Endothelial cell of umbilical vein (primary cell): ENCODE measurements around the gene SIVA1. TPM values are rescaled to one million over a fixed set of nuclear protein-coding genes. Genes with fewer than 3 reads are reported as not detected.

ENCODE experiments used
- BruUV-seq: library from RNA; stranded (reverse); fragments of 400-500 nt; replicated peaks from 2 replicates; lab custom pipeline; 2021; lab: Mats Ljungman, UMichigan
- CTCF ChIA-PET: fragments of 300-600, 350-600 bp; sonication (Branson Sonifier 250); formaldehyde crosslinking; loops from one replicate; lab custom pipeline; 2021; ENCODE audit warnings: antibody characterized with exemption, inconsistent platforms; lab: Charles Lee
- POLR2A ChIA-PET: fragments of 300-600, 350-600 bp; sonication (Branson Sonifier 250); formaldehyde crosslinking; loops from one replicate; lab custom pipeline; 2021; ENCODE audit warnings: antibody characterized with exemption, inconsistent platforms; lab: Charles Lee
- DNase-seq: peaks from one replicate; pipeline ENCODE4 v3.0.0-alpha.2; 2011; ENCODE audit warnings: low read depth, low spot score
- FAIRE-seq: peaks from 2 replicates; lab custom pipeline; 2011; peaks lifted over from hg19 to GRCh38; lab: Jason Lieb, UNC
- H2AFZ ChIP-seq: 2 replicates; pipeline ENCODE4 v1.6.0; 2012; ENCODE audit warnings: low read depth, low read length, control low read depth, inconsistent platforms
- H3K27ac ChIP-seq: 2 replicates; pipeline ENCODE4 v1.5.1; 2011; ENCODE audit warnings: low read depth, mild to moderate bottlenecking, control low read depth, low read length, moderate library complexity; ENCODE audit not compliant: insufficient read depth
- H3K27me3 ChIP-seq, 2 experiments: 2 replicates each; pipeline versions ENCODE4 v1.6.0 to v1.6.1; 2011; ENCODE audit warnings: low read length in 2 of 2, mixed read lengths in 1 of 2; ENCODE audit not compliant: control insufficient read depth in 2 of 2, insufficient read depth in 2 of 2
- H3K36me3 ChIP-seq, 2 experiments: 2 replicates in 1 of 2; 3 replicates in 1 of 2; pipeline ENCODE4 v1.5.1; 2011; ENCODE audit warnings: low read length in 2 of 2, mild to moderate bottlenecking in 1 of 2, moderate library complexity in 1 of 2; ENCODE audit not compliant: control insufficient read depth in 2 of 2, insufficient read depth in 2 of 2; ENCODE audit errors: extremely low read depth in 1 of 2
- H3K4me1 ChIP-seq: 3 replicates; pipeline ENCODE4 v1.5.1; 2011; ENCODE audit warnings: mild to moderate bottlenecking, low read length; ENCODE audit not compliant: control insufficient read depth, insufficient read depth; ENCODE audit errors: extremely low read depth
- H3K4me2 ChIP-seq: 2 replicates; pipeline ENCODE4 v1.6.1; 2011; ENCODE audit warnings: low read length, control low read depth, mixed read lengths; ENCODE audit not compliant: insufficient read depth
- H3K4me3 ChIP-seq, 3 experiments: fragments of 200-600 bp in 1 of 3; sonication (generic), shearing (Covaris generic) in 1 of 3; replicated peaks in 1 of 3; 2 replicates each; pipeline ENCODE4 v1.5.1; 2011 to 2016; ENCODE audit warnings: control low read depth in 3 of 3, low read length in 3 of 3, mild to moderate bottlenecking in 2 of 3, inconsistent platforms in 1 of 3, low read depth in 1 of 3, moderate library complexity in 1 of 3; ENCODE audit not compliant: insufficient read depth in 1 of 3
- H3K79me2 ChIP-seq: 2 replicates; pipeline ENCODE4 v1.6.0; 2012; ENCODE audit warnings: low read length, inconsistent platforms; ENCODE audit not compliant: control insufficient read depth, insufficient read depth
- H3K9ac ChIP-seq: replicated peaks from 2 replicates; pipeline ENCODE3; 2011; ENCODE audit warnings: low read length, control low read depth; ENCODE audit not compliant: insufficient read depth; ENCODE audit errors: extremely low read depth
- H3K9me1 ChIP-seq: replicated peaks from 3 replicates; pipeline ENCODE4 v1.6.0; 2011; ENCODE audit warnings: mild to moderate bottlenecking, low read length; ENCODE audit not compliant: control insufficient read depth, insufficient read depth; ENCODE audit errors: extremely low read depth
- H3K9me3 ChIP-seq: replicated peaks from 2 replicates; pipeline ENCODE4 v1.5.1; 2012; ENCODE audit warnings: low read length, inconsistent platforms; ENCODE audit not compliant: control insufficient read depth, insufficient read depth
- H4K20me1 ChIP-seq: replicated peaks from 2 replicates; pipeline ENCODE3; 2011; ENCODE audit warnings: mild to moderate bottlenecking, low read length; ENCODE audit not compliant: control insufficient read depth, insufficient read depth; ENCODE audit errors: extremely low read depth
- EZH2 ChIP-seq: IDR thresholded peaks from 2 replicates; pipeline ENCODE4 v1.6.1; 2012; ENCODE audit warnings: borderline replicate concordance, low read depth, mild to moderate bottlenecking, moderate library complexity, low read length, inconsistent platforms; ENCODE audit not compliant: severe bottlenecking
- FOS ChIP-seq: IDR thresholded peaks from 2 replicates; pipeline ENCODE4 v1.6.1; 2011; ENCODE audit warnings: mild to moderate bottlenecking, low read length, moderate library complexity, borderline replicate concordance; ENCODE audit not compliant: insufficient read depth
- GATA2 ChIP-seq: IDR thresholded peaks from 2 replicates; pipeline ENCODE4 v1.7.0; 2011; ENCODE audit warnings: low read depth, mild to moderate bottlenecking, moderate library complexity, mixed read lengths, low read length; ENCODE audit not compliant: insufficient read length, insufficient read depth
- JUN ChIP-seq: IDR thresholded peaks from 2 replicates; pipeline ENCODE4 v1.6.1; 2011; ENCODE audit warnings: borderline replicate concordance, low read depth; ENCODE audit not compliant: insufficient read length, insufficient read depth
- MYC ChIP-seq: IDR thresholded peaks from one replicate; pipeline ENCODE4 v1.6.1; 2011; ENCODE audit warnings: mild to moderate bottlenecking, low read depth, low read length
- POLR2A ChIP-seq: IDR thresholded peaks from 2 replicates; pipeline ENCODE4 v1.6.1; 2012; ENCODE audit warnings: low read depth, mild to moderate bottlenecking, control low read depth, low read length
- POLR2AphosphoS5 ChIP-seq: IDR thresholded peaks from 2 replicates; pipeline ENCODE4 v1.6.1; 2012; ENCODE audit warnings: low read depth, mild to moderate bottlenecking, control low read depth, low read length, moderate library complexity; ENCODE audit not compliant: insufficient read depth
- dilution Hi-C: fragments of 300-500 bp; cut with MboI; formaldehyde crosslinking; loops from one replicate; pipeline ENCODE4 v1.15.0; 2019; ENCODE audit warnings: low sequenced_read_pairs; ENCODE audit not compliant: extremely low pct_ligation_motif_present
- intact Hi-C: fragments of 100-400 bp; cut with micrococcal nuclease; formaldehyde crosslinking; loops from one replicate; pipeline ENCODE4 v1.10.0; 2022
- polyA plus RNA-seq, 4 experiments: library from polyadenylated mRNA; depleted of rRNA in 3 of 4; stranded (reverse) in 3 of 4; unstranded in 1 of 4; fragments of >200 nt; gene quantifications; 2 replicates each; pipeline versions ENCODE4 v1.2.1 to v1.2.3, GENCODE V29; 2011 to 2012; ENCODE audit warnings: missing spikeins in 1 of 4
- total RNA-seq: library from RNA; stranded (reverse); gene quantifications from 2 replicates; pipeline ENCODE4 v1.2.3, GENCODE V29; 2021
- TF ChIP-seq, protein P1 (sequence below), 2 donors: IDR thresholded peaks; 1 replicate in 1 of 2; 2 replicates in 1 of 2; pipeline ENCODE4 v1.5.1; 2011; ENCODE audit warnings: low read length in 2 of 2, mild to moderate bottlenecking in 2 of 2, moderate library complexity in 2 of 2, control low read depth in 1 of 2, inconsistent platforms in 1 of 2, low read depth in 1 of 2; ENCODE audit not compliant: insufficient read depth in 1 of 2; ENCODE audit errors: extremely low read depth in 1 of 2
- TF ChIP-seq, protein P2 (sequence below): IDR thresholded peaks from 2 replicates; pipeline ENCODE4 v1.6.1; 2011; ENCODE audit not compliant: insufficient read depth, insufficient read length

SIVA1 gene
- total and polyA plus RNA-seq, 2 donors (not counting 3 experiments of a cell fraction or from before 2014, with no cell fraction given): 101 to 299 TPM

DNA sequence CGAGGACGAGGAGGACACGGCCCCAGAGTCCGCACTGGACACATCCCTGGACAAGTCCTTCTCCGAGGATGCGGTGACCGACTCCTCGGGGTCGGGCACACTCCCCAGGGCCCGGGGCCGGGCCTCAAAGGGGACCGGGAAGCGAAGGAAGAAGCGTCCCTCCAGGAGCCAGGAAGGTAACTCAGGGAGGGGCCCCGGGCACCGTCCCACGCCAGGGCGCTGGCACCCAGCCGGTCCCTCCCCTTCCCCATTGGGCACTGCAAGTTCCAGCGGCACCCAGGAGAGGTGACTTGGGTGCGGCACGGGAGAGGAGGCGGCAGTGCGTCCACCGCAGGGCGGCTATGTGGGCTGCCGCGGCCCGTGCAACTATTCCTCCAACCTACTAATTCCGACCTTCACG lies 38.3 kb upstream of the SIVA1 start:
- H3K9me1 ChIP-seq: no peaks in the 10 kb centered on the region
- ChIA-PET POLR2A (no interaction called here), CTCF (no interaction called here)
- intact Hi-C loops: no loop called here
- dilution Hi-C loops: no loop called here
- DNase-seq: no peak
- no peaks in the 10 kb centered on the region for H3K27me3 ChIP-seq
- no peak for FAIRE-seq
- TF ChIP-seq GATA2 (no peak), POLR2AphosphoS5 (no peak), MYC (no peak), JUN (no peak), POLR2A (no peak), FOS (no peak), EZH2 (no peak)
- TF ChIP-seq, protein P1, sequence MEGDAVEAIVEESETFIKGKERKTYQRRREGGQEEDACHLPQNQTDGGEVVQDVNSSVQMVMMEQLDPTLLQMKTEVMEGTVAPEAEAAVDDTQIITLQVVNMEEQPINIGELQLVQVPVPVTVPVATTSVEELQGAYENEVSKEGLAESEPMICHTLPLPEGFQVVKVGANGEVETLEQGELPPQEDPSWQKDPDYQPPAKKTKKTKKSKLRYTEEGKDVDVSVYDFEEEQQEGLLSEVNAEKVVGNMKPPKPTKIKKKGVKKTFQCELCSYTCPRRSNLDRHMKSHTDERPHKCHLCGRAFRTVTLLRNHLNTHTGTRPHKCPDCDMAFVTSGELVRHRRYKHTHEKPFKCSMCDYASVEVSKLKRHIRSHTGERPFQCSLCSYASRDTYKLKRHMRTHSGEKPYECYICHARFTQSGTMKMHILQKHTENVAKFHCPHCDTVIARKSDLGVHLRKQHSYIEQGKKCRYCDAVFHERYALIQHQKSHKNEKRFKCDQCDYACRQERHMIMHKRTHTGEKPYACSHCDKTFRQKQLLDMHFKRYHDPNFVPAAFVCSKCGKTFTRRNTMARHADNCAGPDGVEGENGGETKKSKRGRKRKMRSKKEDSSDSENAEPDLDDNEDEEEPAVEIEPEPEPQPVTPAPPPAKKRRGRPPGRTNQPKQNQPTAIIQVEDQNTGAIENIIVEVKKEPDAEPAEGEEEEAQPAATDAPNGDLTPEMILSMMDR (IDR thresholded peaks at IDR 0.05; ENCODE audit: extremely low read depth in 1 of 2, insufficient read depth in 1 of 2, low read depth in 1 of 2, low read length in 2 of 2): no peak
- TF ChIP-seq, protein P2, sequence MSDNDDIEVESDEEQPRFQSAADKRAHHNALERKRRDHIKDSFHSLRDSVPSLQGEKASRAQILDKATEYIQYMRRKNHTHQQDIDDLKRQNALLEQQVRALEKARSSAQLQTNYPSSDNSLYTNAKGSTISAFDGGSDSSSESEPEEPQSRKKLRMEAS: no peak
- no peaks in the 10 kb centered on the region for H3K79me2 ChIP-seq
- H4K20me1 ChIP-seq: no peaks in the 10 kb centered on the region
- H3K9me3 ChIP-seq: no peaks in the 10 kb centered on the region
- no TSS peak for BruUV-seq
- no peak overlapping the region for H3K4me3 ChIP-seq
- H2AFZ ChIP-seq: no peak overlapping the region
- no peak overlapping the region for H3K27ac ChIP-seq
- peaks cover 15 to 56% of the 10 kb centered on the region in 2 experiments for H3K36me3 ChIP-seq
- H3K9ac ChIP-seq: no peak overlapping the region
- no peak overlapping the region for H3K4me2 ChIP-seq
- no peaks in the 10 kb centered on the region for H3K4me1 ChIP-seq
